ENCODE measurements around the gene EFCAB12.
"Not testable (repeated sequence)": the region's sequence is repeated elsewhere in the genome, so short reads cannot be mapped to it uniquely, and the experiment has no call there.

EFCAB12 gene

DNA sequence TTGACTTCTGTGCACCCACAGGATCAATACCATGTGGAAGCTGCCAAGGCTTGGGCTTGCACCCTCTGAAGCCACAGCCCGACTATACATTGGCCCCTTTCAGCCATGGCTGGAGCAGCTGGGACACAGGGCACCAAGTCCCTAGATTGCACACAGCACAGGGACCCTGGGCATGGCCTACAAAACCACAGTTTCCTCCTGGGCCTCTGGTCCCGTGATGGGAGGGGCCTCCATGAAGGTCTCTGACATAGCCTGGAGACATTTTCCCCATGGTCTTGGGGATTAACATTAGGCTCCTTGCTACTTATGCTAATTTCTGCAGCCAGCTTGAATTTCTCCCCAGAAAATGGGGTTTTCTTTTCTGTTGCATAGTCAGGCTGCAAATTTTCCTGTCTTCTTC lies 63.6 kb downstream of the EFCAB12 start:
- not testable (repeated sequence) for DNase-seq

DNA sequence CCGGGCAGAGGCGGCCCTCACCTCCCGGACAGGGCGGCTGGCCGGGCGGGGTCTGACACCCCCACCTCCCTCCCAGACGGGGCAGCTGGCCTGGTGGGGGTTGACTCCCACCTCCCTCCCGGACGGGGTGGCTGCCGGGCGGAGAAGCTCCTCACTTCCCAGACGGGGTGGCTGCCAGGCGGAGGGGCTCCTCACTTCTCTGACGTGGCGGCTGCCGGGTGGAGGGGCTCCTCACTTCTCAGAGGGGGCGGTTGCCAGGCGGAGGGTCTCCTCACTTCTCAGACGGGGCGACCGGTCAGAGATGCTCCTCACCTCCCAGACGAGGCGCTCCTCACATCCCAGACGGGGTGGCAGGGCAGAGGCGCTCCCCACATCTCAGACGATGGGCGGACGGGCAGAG lies 65.1 kb downstream of the EFCAB12 start:
- not testable (repeated sequence) for DNase-seq

- no peak for DNase-seq
These were observed 67.6 kb downstream of the EFCAB12 start for GRCh38 chr3:129360705-129361460.

DNA sequence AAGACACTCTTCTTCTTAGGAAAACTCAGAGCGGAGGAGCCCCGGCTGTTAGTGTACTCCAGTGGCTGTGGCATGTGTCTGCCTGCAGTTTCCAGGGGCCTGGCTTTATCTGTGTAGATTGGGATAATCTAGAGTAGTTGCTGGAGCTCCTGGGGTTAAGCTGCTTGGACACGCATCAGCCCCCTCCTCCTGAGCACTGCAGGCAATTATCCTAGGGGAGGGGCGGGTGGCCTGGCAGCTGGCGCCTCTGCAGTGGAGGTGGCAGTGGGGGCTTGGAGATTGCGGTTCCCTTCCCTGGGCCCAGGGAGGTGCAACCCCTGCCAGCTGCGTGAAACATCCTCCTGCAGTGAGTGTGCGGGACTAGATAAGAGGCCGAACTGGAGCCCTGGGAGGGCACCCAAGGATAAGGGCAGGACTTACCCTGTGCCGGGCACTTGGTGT lies 68.2 kb downstream of the EFCAB12 start:
- DNase-seq, result no peak

GRCh38 chr3:129358772-129359371 lies 69.6 kb downstream of the EFCAB12 start:
- no peak for DNase-seq

- no peak for DNase-seq
These were observed 70.2 kb downstream of the EFCAB12 start for GRCh38 chr3:129358177-129358771.

DNA sequence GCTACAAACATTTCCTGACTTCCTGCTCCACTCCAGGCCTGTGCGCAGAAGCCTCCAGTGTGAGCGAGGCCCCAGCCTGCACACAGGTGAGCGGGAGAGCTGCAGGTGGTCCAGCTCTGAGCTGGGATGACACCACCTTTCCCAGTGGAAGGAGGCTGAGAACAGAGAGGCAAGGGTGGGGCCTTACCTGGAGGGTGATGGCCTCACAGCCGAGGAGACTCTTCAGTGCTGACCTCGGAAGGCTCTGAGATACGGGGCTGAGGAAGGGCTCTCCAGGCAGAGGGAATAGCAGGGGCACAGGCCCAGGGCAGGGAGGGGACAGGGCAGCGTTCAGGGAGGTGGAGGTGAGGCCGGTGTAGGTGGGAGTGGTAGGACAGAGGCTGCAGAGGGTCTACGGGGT lies 70.8 kb downstream of the EFCAB12 start:
- DNase-seq, result no peak

- DNase-seq, result no peak
These were observed 71.5 kb downstream of the EFCAB12 start for GRCh38 chr3:129356756-129357425.

GRCh38 chr3:129353589-129353941 lies 74.9 kb downstream of the EFCAB12 start:
- no peak for DNase-seq

GRCh38 chr3:129352650-129353588 lies 75.5 kb downstream of the EFCAB12 start:
- no peak for DNase-seq

GRCh38 chr3:129352045-129352444 lies 76.4 kb downstream of the EFCAB12 start:
- DNase-seq, result no peak
